GM12891 (cell line): Measurements from ENCODE around the gene CCDC178.
"Not testable (repeated sequence)": the region's sequence is repeated elsewhere in the genome, so short reads cannot be mapped to it uniquely, and the experiment has no call there.

ENCODE experiments used
- DNase-seq: peaks from one replicate; pipeline ENCODE4 v3.0.0; 2011; ENCODE audit warnings: low spot score; ENCODE audit not compliant: insufficient read length
- FAIRE-seq: peaks from 2 replicates; lab custom pipeline; 2011; peaks lifted over from hg19 to GRCh38; lab: Jason Lieb, UNC
- PAX5 ChIP-seq: IDR thresholded peaks from 2 replicates; pipeline ENCODE4 v1.6.1; 2011; ENCODE audit warnings: low read length, moderate library complexity, mild to moderate bottlenecking; ENCODE audit not compliant: insufficient read depth, severe bottlenecking
- POLR2A ChIP-seq: IDR thresholded peaks from 2 replicates; pipeline ENCODE4 v1.6.1; 2011; ENCODE audit warnings: low read depth, low read length, control low read depth
- POLR2AphosphoS5 ChIP-seq: IDR thresholded peaks from 2 replicates; pipeline ENCODE4 v1.6.1; 2011; ENCODE audit warnings: low read depth, low read length, control low read depth
- POU2F2 ChIP-seq: IDR thresholded peaks from 2 replicates; pipeline ENCODE4 v1.6.1; 2011; ENCODE audit warnings: low read depth, mild to moderate bottlenecking, control low read depth, low read length, moderate library complexity
- SPI1 ChIP-seq: IDR thresholded peaks from 2 replicates; pipeline ENCODE4 v1.6.1; 2011; ENCODE audit warnings: low read depth, low read length, control low read depth
- TAF1 ChIP-seq: IDR thresholded peaks from 2 replicates; pipeline ENCODE4 v1.6.1; 2011; ENCODE audit warnings: low read depth, low read length, control low read depth

The CCDC178 gene

GRCh38 chr18:33446604-33447003 lies 6.1 kb upstream of the CCDC178 start:
- FAIRE-seq (no peak), DNase-seq (no peak)
- TF ChIP-seq TAF1 (no peak), POLR2AphosphoS5 (no peak), PAX5 (no peak), POLR2A (no peak), SPI1 (no peak), POU2F2 (no peak)

GRCh38 chr18:33444709-33445108 lies 4.2 kb upstream of the CCDC178 start:
- TF ChIP-seq POU2F2: no peak
- no peak for TF ChIP-seq POLR2A
- no peak for TF ChIP-seq TAF1
- TF ChIP-seq POLR2AphosphoS5: no peak
- TF ChIP-seq PAX5: no peak
- no peak for TF ChIP-seq SPI1
- DNase-seq (no peak), FAIRE-seq (no peak)

GRCh38 chr18:33432857-33433256 lies 7.7 kb downstream of the CCDC178 start:
- FAIRE-seq (no peak), DNase-seq (no peak)
- TF ChIP-seq SPI1 (no peak), POU2F2 (no peak), PAX5 (no peak), POLR2AphosphoS5 (no peak), TAF1 (no peak), POLR2A (no peak)

- no peak for FAIRE-seq
These were observed 13.0 kb downstream of the CCDC178 start for GRCh38 chr18:33427549-33427948.

GRCh38 chr18:33424266-33424946 lies 16.1 kb downstream of the CCDC178 start:
- TF ChIP-seq TAF1 (no peak), POLR2AphosphoS5 (no peak), SPI1 (no peak), POU2F2 (no peak), POLR2A (no peak), PAX5 (no peak)
- DNase-seq: no peak
- FAIRE-seq: no peak

More at GRCh38 chr18:33427549-33427948, 13.0 kb downstream of the CCDC178 start:
- DNase-seq: no peak
- TF ChIP-seq SPI1 (no peak), POLR2AphosphoS5 (no peak), POU2F2 (no peak), TAF1 (no peak), PAX5 (no peak), POLR2A (no peak)

- no peak for DNase-seq
- TF ChIP-seq POLR2A (no peak), TAF1 (no peak), POLR2AphosphoS5 (no peak), POU2F2 (no peak), SPI1 (no peak), PAX5 (no peak)
- no peak for FAIRE-seq
These were observed 19.3 kb downstream of the CCDC178 start for GRCh38 chr18:33421225-33421624.

- DNase-seq (no peak), FAIRE-seq (no peak)
- TF ChIP-seq PAX5: no peak
- TF ChIP-seq TAF1: no peak
- no peak for TF ChIP-seq SPI1
- no peak for TF ChIP-seq POLR2AphosphoS5
- no peak for TF ChIP-seq POLR2A
- no peak for TF ChIP-seq POU2F2
These were observed 36.2 kb downstream of the CCDC178 start for GRCh38 chr18:33404244-33404873.

GRCh38 chr18:33398939-33399338 lies 41.6 kb downstream of the CCDC178 start:
- DNase-seq, FAIRE-seq: not testable (repeated sequence)

- FAIRE-seq (no peak), DNase-seq (no peak)
- TF ChIP-seq POLR2A (no peak), PAX5 (no peak), SPI1 (no peak), POLR2AphosphoS5 (no peak), TAF1 (no peak), POU2F2 (no peak)
These were observed 64.7 kb downstream of the CCDC178 start for GRCh38 chr18:33375829-33376228.
